HepG2 (cell line): ENCODE data around the gene WLS. TPM values are rescaled to one million over a fixed set of nuclear protein-coding genes. Genes with fewer than 3 reads are reported as not detected.

Experiments
- ATAC-seq: fragments of 200-7000 bp; cut with Tn5 transposase; 3 replicates; pipeline ENCODE4 v1.9.1; 2020; ENCODE audit warnings: mild to moderate bottlenecking, moderate library complexity
- BruUV-seq: library from RNA; stranded (reverse); fragments of 400-500 nt; replicated peaks from 2 replicates; lab custom pipeline; 2021; lab: Mats Ljungman, UMichigan
- CTCF ChIA-PET: fragments of 300-600 bp; formaldehyde crosslinking; extraction: SDS; loops from one replicate; lab custom pipeline; 2021; ENCODE audit warnings: low total read pairs, inconsistent platforms, low intra/inter-chr PET ratio; lab: Yijun Ruan, JAX
- POLR2A ChIA-PET: fragments of 350-600 bp; sonication (Branson Sonifier 250); formaldehyde crosslinking; loops from one replicate; lab custom pipeline; 2020; ENCODE audit warnings: antibody characterized with exemption, inconsistent platforms; lab: Yijun Ruan, JAX
- DNase-seq: peaks from one replicate; pipeline ENCODE4 v3.0.0-alpha.2; 2015; ENCODE audit warnings: low spot score
- FAIRE-seq: peaks from 3 replicates; lab custom pipeline; 2011; peaks lifted over from hg19 to GRCh38; lab: Jason Lieb, UNC
- H2AFZ ChIP-seq: one replicate; pipeline ENCODE4 v1.6.1; 2011; ENCODE audit warnings: low read length, inconsistent platforms
- H3K27ac ChIP-seq: fragments of 300-600 bp; 3 replicates; pipeline ENCODE4 v1.8.0; 2011; ENCODE audit warnings: mixed run types, mild to moderate bottlenecking, mixed read lengths, low read length, inconsistent platforms; ENCODE audit not compliant: insufficient read depth; ENCODE audit errors: extremely low read length
- H3K27me3 ChIP-seq, 2 experiments: fragments of 200-600 bp in 1 of 2; 2 replicates in 1 of 2; 3 replicates in 1 of 2; pipeline versions ENCODE4 v1.6.0 to v1.8.0; 2011; ENCODE audit warnings: low read length in 2 of 2, mild to moderate bottlenecking in 2 of 2, moderate library complexity in 2 of 2, inconsistent platforms in 1 of 2; ENCODE audit not compliant: insufficient read depth in 2 of 2, control insufficient read depth in 1 of 2
- H3K36me3 ChIP-seq, 2 experiments: fragments of 200-600 bp in 1 of 2; replicated peaks in 1 of 2; 2 replicates in 1 of 2; 3 replicates in 1 of 2; pipeline versions ENCODE4 v1.5.1 to v1.8.0; 2011; ENCODE audit warnings: low read length in 2 of 2, inconsistent platforms in 1 of 2; ENCODE audit not compliant: insufficient read depth in 2 of 2, control insufficient read depth in 1 of 2
- H3K4me1 ChIP-seq: 2 replicates; pipeline ENCODE4 v1.5.1; 2012; ENCODE audit warnings: low read length, inconsistent platforms; ENCODE audit not compliant: insufficient read depth
- H3K4me2 ChIP-seq: 2 replicates; pipeline ENCODE4 v1.6.0; 2011; ENCODE audit warnings: low read depth, low read length, inconsistent platforms
- H3K4me3 ChIP-seq, 3 experiments: fragments of 200-600 bp in 1 of 3; sonication (generic), shearing (Covaris generic) in 1 of 3; replicated peaks in 1 of 3; 2 replicates each; pipeline ENCODE4 v1.5.1; 2011 to 2016; ENCODE audit warnings: low read length in 3 of 3, inconsistent platforms in 2 of 3, low read depth in 2 of 3, mild to moderate bottlenecking in 2 of 3, control low read depth in 1 of 3, mixed read lengths in 1 of 3; ENCODE audit not compliant: insufficient read depth in 1 of 3
- H3K79me2 ChIP-seq: one replicate; pipeline ENCODE4 v1.6.1; 2011; ENCODE audit warnings: low read length, inconsistent platforms; ENCODE audit not compliant: insufficient read depth
- H3K9ac ChIP-seq: 2 replicates; pipeline ENCODE4 v1.6.0; 2011; ENCODE audit warnings: mild to moderate bottlenecking, low read depth, low read length, inconsistent platforms; ENCODE audit not compliant: insufficient read depth
- H3K9me3 ChIP-seq: 2 replicates; pipeline ENCODE4 v1.5.1; 2012; ENCODE audit warnings: mild to moderate bottlenecking, low read length
- H4K20me1 ChIP-seq: 2 replicates; pipeline ENCODE4 v1.6.0; 2011; ENCODE audit warnings: inconsistent platforms, mild to moderate bottlenecking, low read length, moderate library complexity; ENCODE audit not compliant: insufficient read depth
- ETS1 ChIP-seq: sonication (generic); formaldehyde crosslinking; IDR thresholded peaks from 2 replicates; pipeline ENCODE4 v1.4.0; 2020; ENCODE audit warnings: missing genetic modification reagents
- HCFC1 ChIP-seq: fragments of 150-350 bp; IDR thresholded peaks from 2 replicates; pipeline ENCODE4 v1.6.1; 2014; ENCODE audit warnings: low read depth, low read length
- IKZF4 ChIP-seq: sonication (generic); formaldehyde crosslinking; IDR thresholded peaks from 2 replicates; pipeline ENCODE4 v1.5.1; 2020; ENCODE audit warnings: borderline replicate concordance, mild to moderate bottlenecking, low read depth, missing genetic modification reagents; ENCODE audit errors: not compliant biosample characterization
- KLF15 ChIP-seq: sonication (generic); formaldehyde crosslinking; IDR thresholded peaks from 2 replicates; pipeline ENCODE4 v1.8.1; 2023; ENCODE audit warnings: borderline replicate concordance, mild to moderate bottlenecking, inconsistent platforms, missing genetic modification reagents, mixed read lengths
- MYNN ChIP-seq: sonication (generic); formaldehyde crosslinking; IDR thresholded peaks from 2 replicates; pipeline ENCODE4 v1.4.0; 2020; ENCODE audit warnings: mild to moderate bottlenecking, low read depth, missing genetic modification reagents
- PHB2 ChIP-seq: fragments of 450-650 bp; IDR thresholded peaks from 2 replicates; pipeline ENCODE4 v1.6.1; 2018; ENCODE audit not compliant: partially characterized antibody
- PPARG ChIP-seq: conservative IDR thresholded peaks from 2 replicates; pipeline ENCODE4 v1.6.1; 2016; ENCODE audit warnings: missing biosample characterization, missing genetic modification reagents
- RBM39 ChIP-seq: fragments of 200-400 bp; formaldehyde crosslinking; IDR thresholded peaks from one replicate; pipeline ENCODE4 v1.6.1; 2018; ENCODE audit warnings: antibody characterized with exemption, mild to moderate bottlenecking, low read depth, low read length; ENCODE audit not compliant: poor library complexity, severe bottlenecking
- SNAI1 ChIP-seq: sonication (generic); formaldehyde crosslinking; IDR thresholded peaks from 2 replicates; pipeline ENCODE4 v1.5.0; 2020; ENCODE audit warnings: mild to moderate bottlenecking, missing genetic modification reagents, borderline replicate concordance
- SOX6 ChIP-seq, 2 experiments: fragments of 450-650 bp in 1 of 2; sonication (generic) in 1 of 2; formaldehyde crosslinking in 1 of 2; IDR thresholded peaks; 2 replicates each; pipeline versions ENCODE4 v1.4.0 to v1.6.1; 2017 to 2020; ENCODE audit warnings: antibody characterized with exemption in 1 of 2, mild to moderate bottlenecking in 1 of 2, missing genetic modification reagents in 1 of 2
- SRSF9 ChIP-seq: fragments of 200-400 bp; formaldehyde crosslinking; IDR thresholded peaks from 2 replicates; pipeline ENCODE4 v1.6.1; 2018; ENCODE audit warnings: borderline replicate concordance, mild to moderate bottlenecking, low read depth, low read length; ENCODE audit not compliant: insufficient read depth, poor library complexity, severe bottlenecking
- TSC22D2 ChIP-seq: sonication (generic); formaldehyde crosslinking; IDR thresholded peaks from 2 replicates; pipeline ENCODE4 v1.5.1; 2020; ENCODE audit warnings: missing genetic modification reagents, mild to moderate bottlenecking, borderline replicate concordance
- ZMYM3 ChIP-seq: sonication (generic); formaldehyde crosslinking; IDR thresholded peaks from 2 replicates; pipeline ENCODE4 v1.5.1; 2020; ENCODE audit warnings: mild to moderate bottlenecking, missing genetic modification reagents
- ZNF12 ChIP-seq: sonication (generic); formaldehyde crosslinking; IDR thresholded peaks from 2 replicates; pipeline ENCODE4 v1.5.0; 2020; ENCODE audit warnings: missing genetic modification reagents
- ZNF124 ChIP-seq: sonication (generic); formaldehyde crosslinking; IDR thresholded peaks from 2 replicates; pipeline ENCODE4 v1.4.0; 2020; ENCODE audit warnings: missing genetic modification reagents
- ZNF337 ChIP-seq: sonication (generic); formaldehyde crosslinking; IDR thresholded peaks from 2 replicates; pipeline ENCODE4 v1.5.1; 2020; ENCODE audit warnings: missing genetic modification reagents, low read depth, mild to moderate bottlenecking, borderline replicate concordance
- ZNF766 ChIP-seq: sonication (generic); formaldehyde crosslinking; IDR thresholded peaks from 2 replicates; pipeline ENCODE4 v1.5.0; 2020; ENCODE audit warnings: missing genetic modification reagents, borderline replicate concordance
- WGBS: methylation state at CpG from one replicate; pipeline ENCODE4 v1.1.6; 2017; ENCODE audit warnings: low lambda C conversion rate; 5-methylcytosine and 5-hydroxymethylcytosine counted together
- in situ Hi-C: cut with HindIII; loops from 2 replicates; pipeline ENCODE4 v1.10.0; 2017; ENCODE audit warnings: low pct_unique_long_range_greater_than_20kb; ENCODE audit not compliant: extremely low pct_ligation_motif_present
- intact Hi-C: fragments of 100-400 bp; cut with micrococcal nuclease; formaldehyde crosslinking; loops from one replicate; pipeline ENCODE4 v1.10.0; 2022; ENCODE audit not compliant: unreplicated experiment
- polyA plus RNA-seq, 8 experiments: library from polyadenylated mRNA; depleted of rRNA in 3 of 8; stranded (reverse) in 7 of 8; unstranded in 1 of 8; fragments of >200 nt; fragmentation: Illumina TruSeq in 4 of 8; extraction: Trizol in 4 of 8; gene quantifications; 2 replicates each; pipeline versions ENCODE4 v1.2.1 to v1.2.3, GENCODE V29; 2011 to 2016; ENCODE audit warnings: low read depth in 4 of 8, missing spikeins in 1 of 8, mixed read lengths in 1 of 8; ENCODE audit not compliant: insufficient read depth in 1 of 8
- total RNA-seq, 5 experiments: library from RNA; depleted of rRNA; stranded (reverse); fragments of >200 nt; fragmentation: Illumina TruSeq; extraction: Trizol; gene quantifications; 2 replicates each; pipeline ENCODE4 v1.2.3, GENCODE V29; 2016; ENCODE audit warnings: low read depth in 1 of 5

The WLS gene
- total and polyA plus RNA-seq, 2 of the 13 experiments (the other 11 are each of a cell fraction or from before 2014, with no cell fraction given), result not detected

GRCh38 chr1:68085752-68086151 lies 146.6 kb downstream of the WLS start:
- no peak for ATAC-seq
- FAIRE-seq, result no peak
- no peak overlapping the region for H3K27ac ChIP-seq
- H3K9me3 ChIP-seq, result no peaks in the 10 kb centered on the region
- H3K4me3 ChIP-seq, result no peak overlapping the region
- TF ChIP-seq RBM39 (no peak), ZNF12 (CRISPR knock-in tag) (0 out of 2 replicates have a peak, but pooled peaks have one; percentile 13)
- CTCF ChIA-PET, result no interaction called here
- H3K4me1 ChIP-seq, result no peaks in the 10 kb centered on the region
- no peak for DNase-seq
- H3K79me2 ChIP-seq, result no peaks in the 10 kb centered on the region
- no peak overlapping the region for H2AFZ ChIP-seq
- BruUV-seq, result no TSS peak
- intact Hi-C loops (no loop called here), in situ Hi-C loops (no loop called here)
- H3K27me3 ChIP-seq, result no peaks in the 10 kb centered on the region
- POLR2A ChIA-PET, result no interaction called here
- H4K20me1 ChIP-seq, result no peaks in the 10 kb centered on the region
- no peak overlapping the region for H3K4me2 ChIP-seq
- WGBS, result 0% methylated on average over 1 of the region's 1 CpG
- no peaks in the 10 kb centered on the region for H3K36me3 ChIP-seq
- H3K9ac ChIP-seq, result no peak overlapping the region

- intact Hi-C loops (no loop called here), in situ Hi-C loops (no loop called here)
- no peak overlapping the region for H3K9ac ChIP-seq
- H3K4me2 ChIP-seq, result no peak overlapping the region
- H2AFZ ChIP-seq, result no peak overlapping the region
- H3K79me2 ChIP-seq, result no peaks in the 10 kb centered on the region
- DNase-seq, result no peak
- no peak overlapping the region for H3K4me3 ChIP-seq
- H3K27me3 ChIP-seq, result no peaks in the 10 kb centered on the region
- H3K36me3 ChIP-seq, result no peaks in the 10 kb centered on the region
- no peaks in the 10 kb centered on the region for H3K9me3 ChIP-seq
- no peak for FAIRE-seq
- ATAC-seq, result no peak
- 2% methylated on average over 2 of the region's 2 CpGs for WGBS
- no peaks in the 10 kb centered on the region for H4K20me1 ChIP-seq
- ChIA-PET POLR2A (no interaction called here), CTCF (no interaction called here)
- H3K4me1 ChIP-seq, result no peaks in the 10 kb centered on the region
- no peak overlapping the region for H3K27ac ChIP-seq
- no TSS peak for BruUV-seq
- TF ChIP-seq HCFC1 (no peak), KLF15 (no peak), ZMYM3 (CRISPR knock-in tag) (no peak), ETS1 (CRISPR knock-in tag) (no peak), SOX6 (IDR thresholded peaks at IDR 0.05) (no peak), SOX6 (CRISPR knock-in tag; IDR thresholded peaks at IDR 0.05) (no peak), PPARG (no peak), SNAI1 (no peak), ZNF337 (no peak), ZNF766 (CRISPR knock-in tag) (no peak), MYNN (no peak), ZNF124 (CRISPR knock-in tag) (no peak), TSC22D2 (CRISPR knock-in tag) (no peak), SRSF9 (no peak), IKZF4 (CRISPR knock-in tag) (no peak), PHB2 (no peak)
These were observed 148.6 kb downstream of the WLS start for GRCh38 chr1:68083686-68084085.
